ENCODE data around the gene EHD4.

The EHD4 gene

DNA sequence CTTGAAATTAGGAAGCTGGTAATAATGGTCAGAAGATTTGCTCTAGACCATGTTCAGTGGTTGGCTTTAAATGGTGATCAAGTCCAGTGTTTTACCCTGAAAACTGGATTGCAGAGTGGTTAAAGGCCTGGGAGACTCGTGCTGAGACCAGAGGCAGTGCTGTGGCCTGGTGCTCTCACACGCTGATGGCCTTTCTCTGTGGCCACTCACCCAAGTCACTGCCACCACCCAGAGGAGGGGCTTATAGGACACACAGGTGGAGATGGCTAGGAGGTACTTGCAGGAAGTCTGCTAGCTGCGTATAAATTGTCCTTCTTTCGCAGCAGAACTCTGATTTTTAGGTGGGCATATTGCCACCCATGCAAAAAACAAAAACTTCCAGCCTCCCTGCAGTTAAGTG is 6.2 kb upstream of the EHD4 start:
- H3F3A ChIP-seq (ENCODE audit: insufficient read depth, low read length), result no peaks in the 10 kb centered on the region
- H3K79me2 ChIP-seq (ENCODE audit: insufficient read depth, low read length), result no peaks in the 10 kb centered on the region
- no peak overlapping the region for H3K27ac ChIP-seq (ENCODE audit: low read depth, low read length, poor library complexity, severe bottlenecking)
- no peaks in the 10 kb centered on the region for H3K9me3 ChIP-seq (ENCODE audit: low read length)
- no peak overlapping the region for H2AFZ ChIP-seq (ENCODE audit: low read length)
- no peaks in the 10 kb centered on the region for H4K20me1 ChIP-seq (ENCODE audit: insufficient read depth, low read length)
- no peak overlapping the region for H3K4me2 ChIP-seq (ENCODE audit: low read length)
- no peak overlapping the region for H3K9ac ChIP-seq (ENCODE audit: low read length)
- H3K36me3 ChIP-seq (ENCODE audit: insufficient read depth, low read length), result no peaks in the 10 kb centered on the region
- no peaks in the 10 kb centered on the region for H3K4me1 ChIP-seq (ENCODE audit: insufficient read depth, low read length, severe bottlenecking)
- H3K27me3 ChIP-seq (ENCODE audit: insufficient read depth, low read length), result 0 out of 2 replicates have a peak, but pooled peaks cover 4% of the 10 kb centered on the region
- no peak for TF ChIP-seq EZH2 (IDR thresholded peaks at IDR 0.05; ENCODE audit: borderline replicate concordance, low read length)
- TF ChIP-seq, protein P1, sequence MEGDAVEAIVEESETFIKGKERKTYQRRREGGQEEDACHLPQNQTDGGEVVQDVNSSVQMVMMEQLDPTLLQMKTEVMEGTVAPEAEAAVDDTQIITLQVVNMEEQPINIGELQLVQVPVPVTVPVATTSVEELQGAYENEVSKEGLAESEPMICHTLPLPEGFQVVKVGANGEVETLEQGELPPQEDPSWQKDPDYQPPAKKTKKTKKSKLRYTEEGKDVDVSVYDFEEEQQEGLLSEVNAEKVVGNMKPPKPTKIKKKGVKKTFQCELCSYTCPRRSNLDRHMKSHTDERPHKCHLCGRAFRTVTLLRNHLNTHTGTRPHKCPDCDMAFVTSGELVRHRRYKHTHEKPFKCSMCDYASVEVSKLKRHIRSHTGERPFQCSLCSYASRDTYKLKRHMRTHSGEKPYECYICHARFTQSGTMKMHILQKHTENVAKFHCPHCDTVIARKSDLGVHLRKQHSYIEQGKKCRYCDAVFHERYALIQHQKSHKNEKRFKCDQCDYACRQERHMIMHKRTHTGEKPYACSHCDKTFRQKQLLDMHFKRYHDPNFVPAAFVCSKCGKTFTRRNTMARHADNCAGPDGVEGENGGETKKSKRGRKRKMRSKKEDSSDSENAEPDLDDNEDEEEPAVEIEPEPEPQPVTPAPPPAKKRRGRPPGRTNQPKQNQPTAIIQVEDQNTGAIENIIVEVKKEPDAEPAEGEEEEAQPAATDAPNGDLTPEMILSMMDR (IDR thresholded peaks at IDR 0.05; ENCODE audit: low read length), result no peak
- no peak overlapping the region for H3K4me3 ChIP-seq (ENCODE audit: low read depth, low read length, poor library complexity, severe bottlenecking)
- no peaks in the 10 kb centered on the region for H3K9me2 ChIP-seq (ENCODE audit: low read depth, low read length)

DNA sequence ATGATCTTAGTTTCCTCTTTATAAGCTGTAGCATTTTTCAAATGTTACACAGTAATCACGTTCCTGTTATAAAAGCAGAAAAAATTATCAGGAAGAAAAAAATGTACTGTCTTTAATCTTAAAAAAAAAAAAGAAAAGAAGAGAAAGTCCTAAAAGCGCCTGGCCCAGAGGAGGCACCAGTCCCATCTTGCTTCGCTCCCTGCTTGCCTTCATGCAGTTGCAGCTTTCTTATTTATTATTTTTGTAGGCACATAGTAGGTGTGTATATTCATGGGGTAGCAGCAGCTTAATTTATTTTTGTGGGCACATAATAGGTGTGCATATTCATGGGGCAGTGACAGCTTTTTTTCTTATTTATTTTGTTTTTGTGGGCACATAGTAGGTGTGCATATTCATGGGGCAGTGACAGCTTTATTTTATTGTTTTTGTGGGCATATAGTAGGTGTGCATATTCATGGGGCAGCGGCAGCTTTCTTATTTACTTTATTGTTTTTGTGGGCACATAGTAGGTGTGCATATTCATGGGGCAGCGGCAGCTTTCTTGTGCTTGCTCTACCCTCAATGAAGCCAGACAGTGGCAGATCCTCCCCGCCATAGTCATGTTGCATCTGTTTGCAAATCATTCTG is 5.5 kb upstream of the EHD4 start:
- peaks cover 3% of the 10 kb centered on the region for H3K4me1 ChIP-seq (ENCODE audit: insufficient read depth, low read length, severe bottlenecking)
- H3K36me3 ChIP-seq (ENCODE audit: insufficient read depth, low read length), result no peaks in the 10 kb centered on the region
- no peak overlapping the region for H3K4me3 ChIP-seq (ENCODE audit: low read depth, low read length, poor library complexity, severe bottlenecking)
- H3K9me3 ChIP-seq (ENCODE audit: low read length), result no peaks in the 10 kb centered on the region
- TF ChIP-seq EZH2 (IDR thresholded peaks at IDR 0.05; ENCODE audit: borderline replicate concordance, low read length), result no peak
- TF ChIP-seq, protein P1 (IDR thresholded peaks at IDR 0.05; ENCODE audit: low read length), result no peak
- H3K79me2 ChIP-seq (ENCODE audit: insufficient read depth, low read length), result no peaks in the 10 kb centered on the region
- H4K20me1 ChIP-seq (ENCODE audit: insufficient read depth, low read length), result no peaks in the 10 kb centered on the region
- H3K27me3 ChIP-seq (ENCODE audit: insufficient read depth, low read length), result 0 out of 2 replicates have a peak, but pooled peaks cover 4% of the 10 kb centered on the region
- no peaks in the 10 kb centered on the region for H3K9me2 ChIP-seq (ENCODE audit: low read depth, low read length)
- no peak overlapping the region for H3K4me2 ChIP-seq (ENCODE audit: low read length)
- no peak overlapping the region for H3K27ac ChIP-seq (ENCODE audit: low read depth, low read length, poor library complexity, severe bottlenecking)
- no peak overlapping the region for H2AFZ ChIP-seq (ENCODE audit: low read length)
- H3F3A ChIP-seq (ENCODE audit: insufficient read depth, low read length), result no peaks in the 10 kb centered on the region
- no peak overlapping the region for H3K9ac ChIP-seq (ENCODE audit: low read length)

DNA sequence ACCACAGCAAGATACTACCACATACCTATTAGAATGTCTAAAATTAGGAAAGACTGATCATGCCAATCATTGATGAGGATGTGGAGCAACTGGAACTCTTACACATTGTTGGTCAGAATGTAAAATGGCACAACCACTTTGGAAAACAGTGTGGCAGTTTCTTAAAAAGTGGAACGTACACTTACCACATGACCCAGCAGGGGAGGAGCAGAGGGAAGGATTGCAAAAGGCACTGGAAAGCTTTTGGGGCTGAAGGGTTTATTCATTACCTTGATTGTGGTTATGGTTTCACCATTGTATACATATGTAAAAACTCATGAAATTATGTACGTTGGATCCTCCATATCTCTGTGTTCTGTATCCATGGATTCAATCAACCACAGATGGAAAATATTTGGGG is 3.3 kb upstream of the EHD4 start:
- Histone ChIP-seq H3K9me2 (ENCODE audit: low read depth, low read length) (no peaks in the 10 kb centered on the region), H3K9ac (ENCODE audit: low read length) (no peak overlapping the region), H3K4me2 (ENCODE audit: low read length) (no peak overlapping the region), H3K4me3 (ENCODE audit: low read depth, low read length, poor library complexity, severe bottlenecking) (no peak overlapping the region), H3K4me1 (ENCODE audit: insufficient read depth, low read length, severe bottlenecking) (peaks cover 16% of the 10 kb centered on the region), H3F3A (ENCODE audit: insufficient read depth, low read length) (no peaks in the 10 kb centered on the region), H3K27ac (ENCODE audit: low read depth, low read length, poor library complexity, severe bottlenecking) (no peak overlapping the region), H4K20me1 (ENCODE audit: insufficient read depth, low read length) (no peaks in the 10 kb centered on the region), H3K36me3 (ENCODE audit: insufficient read depth, low read length) (no peaks in the 10 kb centered on the region), H2AFZ (ENCODE audit: low read length) (no peak overlapping the region), H3K9me3 (ENCODE audit: low read length) (no peaks in the 10 kb centered on the region), H3K27me3 (ENCODE audit: insufficient read depth, low read length) (0 out of 2 replicates have a peak, but pooled peaks cover 4% of the 10 kb centered on the region), H3K79me2 (ENCODE audit: insufficient read depth, low read length) (no peaks in the 10 kb centered on the region)
- TF ChIP-seq, protein P1 (IDR thresholded peaks at IDR 0.05; ENCODE audit: low read length), result no peak
- no peak for TF ChIP-seq EZH2 (IDR thresholded peaks at IDR 0.05; ENCODE audit: borderline replicate concordance, low read length)
